ENCODE results near the gene FBXO48.
"Not testable (repeated sequence)": the region's sequence is repeated elsewhere in the genome, so short reads cannot be mapped to it uniquely, and the experiment has no call there.

The FBXO48 gene

GRCh38 chr2:68505603-68506159 is 38.6 kb upstream of the FBXO48 start:
- Histone ChIP-seq H3K4me3 (no peak overlapping the region), H3K27ac (no peak overlapping the region)
- DNase-seq (ENCODE audit: low spot score) = no peak
- TF ChIP-seq CTCF (IDR thresholded peaks at IDR 0.05) = no peak

GRCh38 chr2:68501768-68502167 is 34.7 kb upstream of the FBXO48 start:
- Histone ChIP-seq H3K27ac (no peak overlapping the region), H3K4me3 (no peak overlapping the region)
- no peak for DNase-seq (ENCODE audit: low spot score)
- TF ChIP-seq CTCF (IDR thresholded peaks at IDR 0.05) = no peak

GRCh38 chr2:68500649-68501048 is 33.6 kb upstream of the FBXO48 start:
- H3K4me3 ChIP-seq = no peak overlapping the region
- no peak for TF ChIP-seq CTCF (IDR thresholded peaks at IDR 0.05)
- no peak for DNase-seq (ENCODE audit: low spot score)
- no peak overlapping the region for H3K27ac ChIP-seq

- no peak for DNase-seq (ENCODE audit: low spot score)
- H3K4me3 ChIP-seq = no peak overlapping the region
- TF ChIP-seq CTCF (IDR thresholded peaks at IDR 0.05) = no peak
- H3K27ac ChIP-seq = no peak overlapping the region
Measured at GRCh38 chr2:68499133-68499532, 32.0 kb upstream of the FBXO48 start.

GRCh38 chr2:68491582-68491981 is 24.5 kb upstream of the FBXO48 start:
- no peak for TF ChIP-seq CTCF (IDR thresholded peaks at IDR 0.05)
- no peak for DNase-seq (ENCODE audit: low spot score)
- Histone ChIP-seq H3K4me3 (no peak overlapping the region), H3K27ac (no peak overlapping the region)

GRCh38 chr2:68489282-68489681 is 22.2 kb upstream of the FBXO48 start:
- H3K27ac ChIP-seq = no peak overlapping the region
- no peak for DNase-seq (ENCODE audit: low spot score)
- no peak for TF ChIP-seq CTCF (IDR thresholded peaks at IDR 0.05)
- H3K4me3 ChIP-seq = no peak overlapping the region

GRCh38 chr2:68488605-68489004 is 21.5 kb upstream of the FBXO48 start:
- not testable (repeated sequence) for H3K4me3 ChIP-seq; DNase-seq (ENCODE audit: low spot score); H3K27ac ChIP-seq

Data from coronary artery (tissue), 2 donors.